Measurements from ENCODE around the gene DSCAML1.

The DSCAML1 gene

DNA sequence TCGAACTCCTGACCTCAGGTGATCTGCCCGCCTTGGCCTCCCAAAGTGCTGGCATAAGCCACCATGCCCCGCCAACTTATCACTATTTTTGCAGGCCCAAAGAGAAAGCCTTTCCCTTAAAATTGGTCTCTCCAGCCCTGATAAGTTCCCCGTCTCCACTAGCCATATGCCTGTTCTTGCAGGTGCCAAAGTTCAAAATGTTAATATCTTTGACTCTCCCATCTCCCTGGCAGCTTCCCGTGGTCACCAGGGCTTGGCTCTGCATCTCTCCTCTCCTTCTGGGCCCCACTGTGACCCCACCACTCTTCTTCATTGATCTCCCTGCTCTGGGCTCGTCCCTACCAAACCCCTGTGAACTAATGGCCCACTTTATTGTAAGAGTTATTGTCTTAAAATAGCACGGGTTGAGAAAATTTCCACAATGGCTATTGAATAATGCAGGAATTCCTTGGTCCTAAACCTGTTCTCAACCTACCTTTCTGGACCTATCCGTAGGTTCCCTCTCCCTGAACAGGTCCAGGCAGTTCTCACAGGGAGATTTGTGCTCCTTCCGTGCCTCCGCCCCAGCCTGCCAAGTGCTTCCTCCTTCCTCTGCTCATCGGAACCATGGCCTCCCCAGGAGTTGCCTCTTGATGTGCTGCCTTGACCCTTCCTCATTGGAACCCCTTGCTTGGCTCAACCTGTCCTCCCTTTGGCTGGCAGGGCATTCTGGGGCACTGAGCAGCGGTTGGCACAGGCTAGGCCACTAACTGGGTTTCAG, 147.5 kb downstream of the DSCAML1 start:
- TF ChIP-seq SIN3A (IDR thresholded peaks at IDR 0.05; ENCODE audit: borderline replicate concordance, insufficient read depth, low read length) (no peak), TAF1 (IDR thresholded peaks at IDR 0.05; ENCODE audit: borderline replicate concordance, insufficient read depth, low read length) (no peak)

DNA sequence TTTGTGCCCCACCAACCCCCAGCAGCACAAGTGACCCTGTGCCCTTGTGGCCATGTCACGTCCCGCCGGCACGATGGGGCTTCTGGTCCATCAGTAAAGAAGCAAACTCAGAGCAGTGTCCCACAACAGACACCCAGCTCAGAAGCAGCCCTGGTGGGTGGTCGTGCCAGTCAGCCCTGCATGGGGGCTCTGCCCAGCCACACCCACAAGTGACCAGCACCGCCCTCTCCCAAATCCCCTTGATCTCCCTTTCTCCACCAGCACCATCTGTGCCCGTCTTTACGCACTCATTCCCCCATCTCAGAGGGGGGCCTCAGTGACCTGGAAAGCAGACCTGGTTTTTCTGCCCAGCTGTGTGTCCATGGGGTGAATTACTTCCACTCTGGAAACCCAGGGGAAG, 149.1 kb downstream of the DSCAML1 start:
- TF ChIP-seq POLR2AphosphoS5 (IDR thresholded peaks at IDR 0.05; ENCODE audit: low read depth, low read length) (no peak), TAF1 (IDR thresholded peaks at IDR 0.05; ENCODE audit: borderline replicate concordance, insufficient read depth, low read length) (no peak), SIN3A (IDR thresholded peaks at IDR 0.05; ENCODE audit: borderline replicate concordance, insufficient read depth, low read length) (no peak), FOXP2 (optimal IDR thresholded peaks at IDR 0.05; ENCODE audit: borderline replicate concordance, extremely low read depth, extremely low read length, insufficient read depth) (no peak)
- TF ChIP-seq, protein P1, sequence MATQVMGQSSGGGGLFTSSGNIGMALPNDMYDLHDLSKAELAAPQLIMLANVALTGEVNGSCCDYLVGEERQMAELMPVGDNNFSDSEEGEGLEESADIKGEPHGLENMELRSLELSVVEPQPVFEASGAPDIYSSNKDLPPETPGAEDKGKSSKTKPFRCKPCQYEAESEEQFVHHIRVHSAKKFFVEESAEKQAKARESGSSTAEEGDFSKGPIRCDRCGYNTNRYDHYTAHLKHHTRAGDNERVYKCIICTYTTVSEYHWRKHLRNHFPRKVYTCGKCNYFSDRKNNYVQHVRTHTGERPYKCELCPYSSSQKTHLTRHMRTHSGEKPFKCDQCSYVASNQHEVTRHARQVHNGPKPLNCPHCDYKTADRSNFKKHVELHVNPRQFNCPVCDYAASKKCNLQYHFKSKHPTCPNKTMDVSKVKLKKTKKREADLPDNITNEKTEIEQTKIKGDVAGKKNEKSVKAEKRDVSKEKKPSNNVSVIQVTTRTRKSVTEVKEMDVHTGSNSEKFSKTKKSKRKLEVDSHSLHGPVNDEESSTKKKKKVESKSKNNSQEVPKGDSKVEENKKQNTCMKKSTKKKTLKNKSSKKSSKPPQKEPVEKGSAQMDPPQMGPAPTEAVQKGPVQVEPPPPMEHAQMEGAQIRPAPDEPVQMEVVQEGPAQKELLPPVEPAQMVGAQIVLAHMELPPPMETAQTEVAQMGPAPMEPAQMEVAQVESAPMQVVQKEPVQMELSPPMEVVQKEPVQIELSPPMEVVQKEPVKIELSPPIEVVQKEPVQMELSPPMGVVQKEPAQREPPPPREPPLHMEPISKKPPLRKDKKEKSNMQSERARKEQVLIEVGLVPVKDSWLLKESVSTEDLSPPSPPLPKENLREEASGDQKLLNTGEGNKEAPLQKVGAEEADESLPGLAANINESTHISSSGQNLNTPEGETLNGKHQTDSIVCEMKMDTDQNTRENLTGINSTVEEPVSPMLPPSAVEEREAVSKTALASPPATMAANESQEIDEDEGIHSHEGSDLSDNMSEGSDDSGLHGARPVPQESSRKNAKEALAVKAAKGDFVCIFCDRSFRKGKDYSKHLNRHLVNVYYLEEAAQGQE (IDR thresholded peaks at IDR 0.05; ENCODE audit: insufficient read depth in 1 of 2, low read depth in 2 of 2, low read length in 2 of 2), result no peak

DNA sequence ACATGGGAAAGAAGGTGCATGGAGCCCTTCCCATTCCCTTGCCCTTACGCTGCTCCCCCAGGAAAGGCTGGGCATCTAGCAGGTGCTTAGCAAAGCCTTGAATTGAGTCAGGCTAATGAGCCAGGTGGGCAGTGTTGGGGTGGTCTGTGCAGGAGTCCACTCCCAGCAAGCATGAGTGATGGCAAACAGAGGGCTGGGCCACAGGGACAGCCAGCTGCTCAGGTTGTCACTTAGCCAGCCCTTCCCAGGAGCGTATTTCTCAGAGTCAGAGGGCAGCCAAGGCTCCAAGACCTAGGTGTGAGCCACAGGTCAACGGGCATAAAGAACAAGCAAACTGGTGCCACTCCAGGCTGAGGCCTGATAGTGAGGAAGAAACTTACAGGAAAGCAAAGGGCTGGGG, 149.8 kb downstream of the DSCAML1 start:
- TF ChIP-seq TAF1 (IDR thresholded peaks at IDR 0.05; ENCODE audit: borderline replicate concordance, insufficient read depth, low read length), result no peak
- no peak for TF ChIP-seq SIN3A (IDR thresholded peaks at IDR 0.05; ENCODE audit: borderline replicate concordance, insufficient read depth, low read length)
- no peak for TF ChIP-seq FOXP2 (optimal IDR thresholded peaks at IDR 0.05; ENCODE audit: borderline replicate concordance, extremely low read depth, extremely low read length, insufficient read depth)
- no peak for TF ChIP-seq POLR2AphosphoS5 (IDR thresholded peaks at IDR 0.05; ENCODE audit: low read depth, low read length)
- TF ChIP-seq, protein P1 (IDR thresholded peaks at IDR 0.05; ENCODE audit: insufficient read depth in 1 of 2, low read depth in 2 of 2, low read length in 2 of 2), result no peak

DNA sequence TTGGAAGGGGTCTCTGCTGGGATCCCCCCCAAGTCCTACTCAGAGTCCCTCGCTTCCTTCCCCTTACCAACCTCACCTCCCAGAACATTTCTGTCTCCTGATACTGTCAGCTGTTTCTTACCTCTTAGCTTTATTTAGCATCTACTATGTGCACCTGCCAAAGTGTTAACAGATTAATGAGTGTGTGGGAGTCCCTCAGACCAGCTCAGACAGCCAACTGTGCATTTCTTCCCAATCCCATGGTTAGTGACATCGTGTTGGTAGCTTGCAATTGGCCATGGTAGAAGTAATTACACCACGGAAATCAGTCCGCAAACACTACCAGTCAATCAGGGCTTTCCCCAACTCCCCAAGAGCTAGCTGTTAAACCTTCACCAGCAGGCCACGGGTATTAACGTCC, 150.6 kb downstream of the DSCAML1 start:
- no peak for TF ChIP-seq FOXP2 (optimal IDR thresholded peaks at IDR 0.05; ENCODE audit: borderline replicate concordance, extremely low read depth, extremely low read length, insufficient read depth)
- no peak for TF ChIP-seq TAF1 (IDR thresholded peaks at IDR 0.05; ENCODE audit: borderline replicate concordance, insufficient read depth, low read length)
- TF ChIP-seq POLR2AphosphoS5 (IDR thresholded peaks at IDR 0.05; ENCODE audit: low read depth, low read length), result no peak
- TF ChIP-seq, protein P1 (IDR thresholded peaks at IDR 0.05; ENCODE audit: insufficient read depth in 1 of 2, low read depth in 2 of 2, low read length in 2 of 2), result no peak
- no peak for TF ChIP-seq SIN3A (IDR thresholded peaks at IDR 0.05; ENCODE audit: borderline replicate concordance, insufficient read depth, low read length)

DNA sequence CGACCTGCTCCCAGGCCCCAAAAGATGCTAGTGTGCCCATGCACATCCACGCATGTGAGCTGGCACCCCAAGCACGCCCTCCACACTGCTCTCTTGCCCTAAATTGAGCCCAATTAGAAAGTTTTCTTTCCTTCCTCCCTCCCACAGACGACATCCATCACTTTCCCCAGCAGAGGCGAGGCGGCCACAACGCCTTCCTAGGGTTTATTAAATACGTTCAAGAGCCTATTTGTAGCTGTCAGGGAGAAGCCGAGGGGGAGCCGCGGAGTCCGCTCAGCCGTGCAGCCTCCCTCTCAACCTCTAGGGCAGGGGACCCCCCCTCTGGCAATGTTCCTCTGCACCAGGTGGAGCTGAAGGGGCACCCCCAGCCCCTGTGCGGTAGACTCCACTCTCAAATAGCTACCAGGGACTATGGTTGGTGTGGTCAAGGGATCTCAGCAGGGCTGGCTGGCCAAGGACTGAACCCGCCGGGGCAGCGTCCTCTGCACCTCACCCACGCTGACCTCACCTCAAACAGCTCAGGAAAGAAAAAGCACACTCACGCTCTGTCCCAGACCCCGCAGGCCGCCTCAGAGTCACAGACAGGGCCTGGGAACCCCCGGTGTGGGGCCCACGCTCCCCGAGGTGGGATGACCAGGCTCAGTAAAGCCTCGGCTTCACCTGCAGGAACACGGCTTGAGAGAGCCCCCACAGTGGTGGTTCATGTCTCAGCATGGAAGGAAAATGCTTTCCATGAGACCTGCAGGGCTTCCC, 152.4 kb downstream of the DSCAML1 start:
- TF ChIP-seq POLR2AphosphoS5 (IDR thresholded peaks at IDR 0.05; ENCODE audit: low read depth, low read length) (no peak), SIN3A (IDR thresholded peaks at IDR 0.05; ENCODE audit: borderline replicate concordance, insufficient read depth, low read length) (no peak), TAF1 (IDR thresholded peaks at IDR 0.05; ENCODE audit: borderline replicate concordance, insufficient read depth, low read length) (no peak), FOXP2 (optimal IDR thresholded peaks at IDR 0.05; ENCODE audit: borderline replicate concordance, extremely low read depth, extremely low read length, insufficient read depth) (no peak)
- TF ChIP-seq, protein P1 (IDR thresholded peaks at IDR 0.05; ENCODE audit: insufficient read depth in 1 of 2, low read depth in 2 of 2, low read length in 2 of 2), result no peak
